ENCODE results near the gene NCR1. TPM values are rescaled to one million over a fixed set of nuclear protein-coding genes. Genes with fewer than 3 reads are reported as not detected.
"Not testable (repeated sequence)": the region's sequence is repeated elsewhere in the genome, so short reads cannot be mapped to it uniquely, and the experiment has no call there.

NCR1 gene
- total RNA-seq, 2 donors from 2014 or later: 2.2 TPM; not detected in 1

- Histone ChIP-seq H3K36me3 (no peaks in the 10 kb centered on the region), H3K27me3 (replicated peaks; ENCODE audit: insufficient read depth) (no peaks in the 10 kb centered on the region), H3K27ac (no peak overlapping the region), H3K4me1 (ENCODE audit: control insufficient read depth in 1 of 2, low read depth in 2 of 2) (no peaks in the 10 kb centered on the region), H3K9me3 (no peaks in the 10 kb centered on the region), H3K4me3 (no peak overlapping the region)
- ATAC-seq (ENCODE audit: insufficient number of reproducible peaks, low FRiP score, low read depth) (no peak), DNase-seq (ENCODE audit: low spot score) (no peak)
- no peak for TF ChIP-seq CTCF (IDR thresholded peaks at IDR 0.05)
These were observed 3.9 kb upstream of the NCR1 start for GRCh38 chr19:54902061-54902460.

GRCh38 chr19:54903303-54903702 is 2.6 kb upstream of the NCR1 start:
- Histone ChIP-seq H3K4me1 (ENCODE audit: control insufficient read depth in 1 of 2, low read depth in 2 of 2) (no peaks in the 10 kb centered on the region), H3K4me3 (no peak overlapping the region), H3K27me3 (replicated peaks; ENCODE audit: insufficient read depth) (no peaks in the 10 kb centered on the region), H3K27ac (no peak overlapping the region), H3K9me3 (no peaks in the 10 kb centered on the region), H3K36me3 (no peaks in the 10 kb centered on the region)
- ATAC-seq (ENCODE audit: insufficient number of reproducible peaks, low FRiP score, low read depth) (no peak), DNase-seq (ENCODE audit: low spot score) (no peak)
- no peak for TF ChIP-seq CTCF (IDR thresholded peaks at IDR 0.05)

- not testable (repeated sequence) for H3K4me1 ChIP-seq (ENCODE audit: control insufficient read depth in 1 of 2, low read depth in 2 of 2)
These were observed 1.7 kb upstream of the NCR1 start for GRCh38 chr19:54904261-54904660.

GRCh38 chr19:54905421-54905802 is 536 bp upstream of the NCR1 start:
- Histone ChIP-seq H3K27ac (no peak overlapping the region), H3K4me3 (no peak overlapping the region), H3K4me1 (ENCODE audit: control insufficient read depth in 1 of 2, low read depth in 2 of 2) (no peaks in the 10 kb centered on the region), H3K36me3 (no peaks in the 10 kb centered on the region), H3K9me3 (no peaks in the 10 kb centered on the region), H3K27me3 (replicated peaks; ENCODE audit: insufficient read depth) (no peaks in the 10 kb centered on the region)
- ATAC-seq (ENCODE audit: insufficient number of reproducible peaks, low FRiP score, low read depth) (no peak), DNase-seq (ENCODE audit: low spot score) (no peak)
- no peak for TF ChIP-seq CTCF (IDR thresholded peaks at IDR 0.05)

More at GRCh38 chr19:54904261-54904660, 1.7 kb upstream of the NCR1 start:
- H3K27ac ChIP-seq; H3K27me3 ChIP-seq (replicated peaks; ENCODE audit: insufficient read depth); H3K36me3 ChIP-seq; H3K4me3 ChIP-seq; DNase-seq (ENCODE audit: low spot score); H3K9me3 ChIP-seq; ATAC-seq (ENCODE audit: insufficient number of reproducible peaks, low FRiP score, low read depth): not testable (repeated sequence)

- no peak for TF ChIP-seq CTCF (IDR thresholded peaks at IDR 0.05)
- ATAC-seq (ENCODE audit: insufficient number of reproducible peaks, low FRiP score, low read depth): no peak
- no peaks in the 10 kb centered on the region for H3K4me1 ChIP-seq (ENCODE audit: control insufficient read depth in 1 of 2, low read depth in 2 of 2)
These were observed 871 bp downstream of the NCR1 start for GRCh38 chr19:54906819-54907218.

GRCh38 chr19:54907899-54908298 is 2.0 kb downstream of the NCR1 start:
- not testable (repeated sequence) for DNase-seq (ENCODE audit: low spot score); H3K9me3 ChIP-seq; H3K4me1 ChIP-seq (ENCODE audit: control insufficient read depth in 1 of 2, low read depth in 2 of 2); H3K4me3 ChIP-seq; H3K36me3 ChIP-seq; H3K27ac ChIP-seq; ATAC-seq (ENCODE audit: insufficient number of reproducible peaks, low FRiP score, low read depth); H3K27me3 ChIP-seq (replicated peaks; ENCODE audit: insufficient read depth)

More at GRCh38 chr19:54906819-54907218, 871 bp downstream of the NCR1 start:
- H3K27me3 ChIP-seq (replicated peaks; ENCODE audit: insufficient read depth): no peaks in the 10 kb centered on the region
- no peaks in the 10 kb centered on the region for H3K9me3 ChIP-seq
- no peak overlapping the region for H3K27ac ChIP-seq
- no peak for DNase-seq (ENCODE audit: low spot score)
- H3K36me3 ChIP-seq: no peaks in the 10 kb centered on the region
- no peak overlapping the region for H3K4me3 ChIP-seq
